Natural killer cell (primary cell): ENCODE measurements around the gene TMEM109. TPM values are rescaled to one million over a fixed set of nuclear protein-coding genes. Genes with fewer than 3 reads are reported as not detected.

Experiments used
- ATAC-seq, 3 donors: fragments of 150-1000 bp in 2 of 3; fragments of 200-7000 bp in 1 of 3; cut with Tn5 transposase; 1 replicate in 1 of 3; 2 replicates in 2 of 3; pipeline ENCODE4 v1.10.0; 2021; ENCODE audit warnings: mild to moderate bottlenecking in 2 of 3, moderate library complexity in 2 of 3
- DNase-seq, 2 donors: peaks; one replicate each; pipeline versions ENCODE4 v3.0.0 to v3.0.0-alpha.2; 2013 to 2021; ENCODE audit warnings: mixed read lengths in 1 of 2
- H3K27ac ChIP-seq: one replicate; pipeline ENCODE4 v1.5.1; 2013; ENCODE audit warnings: mild to moderate bottlenecking, low read length
- H3K27me3 ChIP-seq: one replicate; pipeline ENCODE4 v1.6.1; 2013; ENCODE audit warnings: low read length; ENCODE audit not compliant: control insufficient read depth, insufficient read depth
- H3K36me3 ChIP-seq: one replicate; pipeline ENCODE4 v1.6.1; 2013; ENCODE audit warnings: low read length; ENCODE audit not compliant: control insufficient read depth, insufficient read depth
- H3K4me1 ChIP-seq: one replicate; pipeline ENCODE4 v1.6.1; 2013; ENCODE audit warnings: low read length; ENCODE audit not compliant: control insufficient read depth, insufficient read depth
- H3K4me3 ChIP-seq: one replicate; pipeline ENCODE4 v1.5.1; 2013; ENCODE audit warnings: low read length
- H3K9me3 ChIP-seq: one replicate; pipeline ENCODE4 v1.6.1; 2013; ENCODE audit warnings: low read length; ENCODE audit not compliant: control insufficient read depth, insufficient read depth
- H3K27ac Mint-ChIP-seq, 2 donors: one replicate each; pipeline ENCODE4 v1.8.0; 2022; ENCODE audit warnings: mild to moderate bottlenecking in 2 of 2, mixed read lengths in 2 of 2, moderate library complexity in 1 of 2
- H3K27me3 Mint-ChIP-seq, 2 donors: one replicate each; pipeline ENCODE4 v1.8.0; 2022; ENCODE audit warnings: low read depth in 2 of 2, mixed read lengths in 2 of 2
- H3K36me3 Mint-ChIP-seq: one replicate; pipeline ENCODE4 v1.8.0; 2022; ENCODE audit warnings: mixed read lengths
- H3K4me1 Mint-ChIP-seq, 2 donors: one replicate each; pipeline ENCODE4 v1.8.0; 2022; ENCODE audit warnings: mixed read lengths in 2 of 2
- H3K4me3 Mint-ChIP-seq: one replicate; pipeline ENCODE4 v1.8.0; 2022; ENCODE audit warnings: mild to moderate bottlenecking, moderate library complexity, mixed read lengths
- H3K9me3 Mint-ChIP-seq, 2 donors: one replicate each; pipeline ENCODE4 v1.8.0; 2022; ENCODE audit warnings: mixed read lengths in 2 of 2
- CTCF ChIP-seq: fragments of 200-600 bp; IDR thresholded peaks from one replicate; pipeline ENCODE4 v1.8.0; 2022; ENCODE audit warnings: antibody characterized with exemption
- WGBS: methylation state at CpG from one replicate; pipeline ENCODE4 v1.1.7; 2013; ENCODE audit warnings: missing lambda C conversion rate; ENCODE audit not compliant: insufficient coverage; 5-methylcytosine and 5-hydroxymethylcytosine counted together
- intact Hi-C: fragments of 100-400 bp; cut with micrococcal nuclease; formaldehyde crosslinking; loops from one replicate; pipeline ENCODE4 v1.14.2; 2022
- total RNA-seq, 4 donors: library from RNA; stranded (reverse); fragments of 120-200 nt in 1 of 4; gene quantifications; one replicate each; pipeline versions ENCODE4 v1.2.3 to v1.2.4, GENCODE V29; 2013 to 2022

TMEM109 gene
- total RNA-seq, 3 donors from 2014 or later (not counting 1 experiment from before 2014, with no cell fraction given), result 89.3 to 102 (median 96.8) TPM

GRCh38 chr11:60874421-60875365, 39.3 kb upstream of the TMEM109 start:
- Mint-ChIP-seq H3K27ac (no peak overlapping the region), H3K4me1 (peaks cover 0 to 4% of the 10 kb centered on the region in 2 donors), H3K9me3 (no peaks in the 10 kb centered on the region), H3K27me3 (peaks cover 0 to under 1% of the 10 kb centered on the region in 2 donors), H3K36me3 (peaks cover 5% of the 10 kb centered on the region), H3K4me3 (no peak overlapping the region)
- H3K4me1 ChIP-seq, result peaks cover 9% of the 10 kb centered on the region
- TF ChIP-seq CTCF, result no peak
- 92% methylated on average over 13 of the region's 13 CpGs for WGBS
- no peaks in the 10 kb centered on the region for H3K9me3 ChIP-seq
- H3K4me3 ChIP-seq, result no peak overlapping the region
- ATAC-seq (no peak), DNase-seq (no peak)
- no peak overlapping the region for H3K27ac ChIP-seq
- H3K27me3 ChIP-seq, result no peaks in the 10 kb centered on the region
- intact Hi-C loops, result no loop called here
- peaks cover 11% of the 10 kb centered on the region for H3K36me3 ChIP-seq

GRCh38 chr11:60875366-60876167, 38.4 kb upstream of the TMEM109 start:
- ATAC-seq, result no peak
- Mint-ChIP-seq H3K27me3 (no peaks in the 10 kb centered on the region), H3K9me3 (no peaks in the 10 kb centered on the region), H3K27ac (no peak overlapping the region), H3K4me3 (no peak overlapping the region), H3K36me3 (peaks cover 5% of the 10 kb centered on the region), H3K4me1 (peaks cover 0 to 5% of the 10 kb centered on the region in 2 donors)
- WGBS, result 96% methylated on average over 7 of the region's 7 CpGs
- DNase-seq, result no peak
- Histone ChIP-seq H3K4me1 (peaks cover 9% of the 10 kb centered on the region), H3K27me3 (no peaks in the 10 kb centered on the region), H3K4me3 (no peak overlapping the region), H3K36me3 (peaks cover 17% of the 10 kb centered on the region), H3K27ac (no peak overlapping the region), H3K9me3 (no peaks in the 10 kb centered on the region)
- intact Hi-C loops, result no loop called here
- no peak for TF ChIP-seq CTCF

- WGBS, result 95% methylated on average over 2 of the region's 2 CpGs
- Histone ChIP-seq H3K4me3 (no peak overlapping the region), H3K4me1 (peaks cover 6% of the 10 kb centered on the region), H3K36me3 (peaks cover 22% of the 10 kb centered on the region), H3K9me3 (no peaks in the 10 kb centered on the region), H3K27ac (no peak overlapping the region), H3K27me3 (no peaks in the 10 kb centered on the region)
- Mint-ChIP-seq H3K4me3 (no peak overlapping the region), H3K27ac (no peak overlapping the region), H3K27me3 (no peaks in the 10 kb centered on the region), H3K9me3 (no peaks in the 10 kb centered on the region), H3K36me3 (peaks cover 5% of the 10 kb centered on the region), H3K4me1 (peaks cover 0 to 5% of the 10 kb centered on the region in 2 donors)
- ATAC-seq, result no peak
- no peak for DNase-seq
- intact Hi-C loops, result no loop called here
- no peak for TF ChIP-seq CTCF
Measured at GRCh38 chr11:60876168-60876485, 37.8 kb upstream of the TMEM109 start.
